HG03064 (cell line): ENCODE data around the gene ASB18.

Experiments used
- ATAC-seq: cut with Tn5 transposase; IDR thresholded peaks from one replicate; pipeline ENCODE4 v1.9.1; 2021; ENCODE audit warnings: low read depth; ENCODE audit not compliant: unreplicated experiment

The ASB18 gene

DNA sequence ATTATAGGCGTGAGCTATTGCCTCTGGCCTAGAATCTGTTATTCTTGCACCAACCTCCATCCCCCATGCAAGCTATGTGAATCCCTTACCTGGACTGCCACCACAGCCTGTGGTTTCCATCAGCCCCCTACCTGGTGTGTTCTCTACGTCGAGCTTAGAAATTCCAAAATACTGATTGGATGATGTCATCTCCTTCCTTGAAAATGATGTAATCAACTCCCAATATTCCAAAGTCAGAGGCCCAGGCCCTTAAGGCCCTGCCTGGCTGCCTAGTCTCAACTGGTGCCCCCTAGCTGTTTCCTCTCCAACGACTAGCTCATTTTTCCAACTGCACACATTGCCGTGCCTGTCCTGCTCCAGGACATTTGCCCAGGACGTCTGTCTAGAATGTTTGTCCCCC, 54.7 kb downstream of the ASB18 start:
- no peak for ATAC-seq

DNA sequence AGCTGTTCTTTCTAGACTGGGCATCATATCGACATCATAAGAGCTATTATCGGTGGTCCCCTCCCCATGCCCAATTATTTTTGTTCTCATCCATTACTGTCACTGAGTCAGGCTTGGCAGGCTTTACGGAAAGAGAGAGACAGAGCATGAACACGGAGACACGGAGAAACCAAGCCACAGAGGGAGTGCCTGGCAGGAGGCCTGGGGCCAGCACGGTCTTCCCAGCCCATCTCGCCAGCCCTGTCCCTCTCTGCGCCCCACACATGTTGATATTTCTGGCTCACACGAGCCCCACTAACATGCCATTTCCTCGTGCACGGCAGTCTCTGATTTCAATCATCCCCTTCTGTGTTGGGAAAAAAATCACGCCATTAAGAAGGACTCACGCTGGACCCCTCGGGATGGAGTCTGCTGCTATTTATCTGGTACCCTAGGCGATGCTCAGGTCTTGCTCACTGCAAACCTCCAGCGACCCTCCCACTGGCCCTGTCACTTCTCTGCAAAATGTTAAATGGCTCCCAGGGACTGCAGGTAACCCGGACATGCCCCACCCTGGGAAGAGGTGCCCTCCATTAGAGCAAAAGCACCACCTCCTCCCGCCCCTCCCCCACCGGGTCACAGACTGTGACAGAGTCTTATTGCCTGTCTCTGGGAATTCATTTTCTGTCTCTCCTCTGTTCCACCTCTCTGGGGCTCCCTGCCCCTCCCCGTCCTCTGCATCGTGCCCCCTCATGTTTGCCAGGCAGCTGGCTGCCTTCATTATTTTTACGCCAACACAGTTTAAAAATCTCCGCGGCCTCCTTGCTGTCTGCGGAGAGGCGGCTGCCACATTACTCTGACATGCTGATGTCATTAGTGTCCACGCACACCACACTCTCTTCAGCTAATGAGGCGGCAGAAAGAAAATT, 55.9 kb downstream of the ASB18 start:
- ATAC-seq: no peak

DNA sequence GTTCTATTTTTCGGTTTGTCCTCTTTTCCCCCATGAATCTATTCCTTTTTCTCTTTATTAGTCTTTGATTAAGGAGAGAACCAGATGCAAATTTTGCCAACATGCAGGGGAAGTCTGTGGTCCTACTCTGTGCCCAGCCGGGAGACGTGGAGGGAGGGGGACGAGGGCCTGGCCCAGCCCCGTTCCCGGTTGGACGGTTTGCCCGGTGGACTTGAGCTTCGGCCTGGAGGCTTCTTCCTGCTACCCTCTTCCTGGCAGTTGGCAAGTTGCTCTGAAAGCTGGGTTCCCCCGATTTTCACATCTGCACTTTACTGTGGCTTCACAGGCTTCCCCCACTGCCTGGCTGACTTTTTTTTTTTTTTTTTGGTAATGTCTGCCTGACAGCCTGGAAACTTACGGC, 56.7 kb downstream of the ASB18 start:
- ATAC-seq: no peak

DNA sequence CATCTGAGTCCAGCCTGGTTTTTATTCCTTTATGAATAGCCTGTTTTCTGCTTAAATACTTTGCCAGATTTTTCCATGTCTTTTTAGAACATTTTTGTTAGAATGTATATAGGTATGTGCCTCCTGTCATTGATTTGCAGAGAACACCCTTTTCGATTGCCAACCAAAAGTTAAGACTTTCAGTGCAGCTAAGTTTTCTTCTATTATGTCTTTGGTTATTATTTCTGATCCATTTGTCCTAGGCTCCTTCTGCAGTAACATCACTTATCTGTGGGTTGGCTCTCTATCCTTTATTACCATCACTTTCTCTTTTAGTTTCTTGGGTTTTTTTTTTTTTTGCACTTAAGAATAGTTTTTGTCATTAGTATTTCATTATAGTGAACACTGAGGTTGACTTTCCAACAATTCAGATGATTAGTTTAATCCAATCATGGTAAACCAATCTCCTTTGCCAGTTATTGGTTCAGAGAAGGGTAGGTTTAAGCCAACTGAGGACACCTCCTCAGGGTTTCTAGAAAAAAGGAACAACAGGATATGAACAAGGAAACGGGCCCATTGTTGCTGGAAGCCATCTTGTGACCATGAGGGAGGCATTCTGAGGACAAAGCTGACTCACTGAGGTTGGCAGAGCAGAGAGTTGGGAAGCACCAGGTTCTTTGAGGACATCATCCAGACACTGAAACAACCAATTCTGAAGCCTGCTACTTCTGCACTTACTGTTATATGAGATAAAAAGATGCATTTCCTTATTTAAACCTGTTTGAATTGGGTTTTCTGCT, 58.1 kb downstream of the ASB18 start:
- ATAC-seq: no peak

DNA sequence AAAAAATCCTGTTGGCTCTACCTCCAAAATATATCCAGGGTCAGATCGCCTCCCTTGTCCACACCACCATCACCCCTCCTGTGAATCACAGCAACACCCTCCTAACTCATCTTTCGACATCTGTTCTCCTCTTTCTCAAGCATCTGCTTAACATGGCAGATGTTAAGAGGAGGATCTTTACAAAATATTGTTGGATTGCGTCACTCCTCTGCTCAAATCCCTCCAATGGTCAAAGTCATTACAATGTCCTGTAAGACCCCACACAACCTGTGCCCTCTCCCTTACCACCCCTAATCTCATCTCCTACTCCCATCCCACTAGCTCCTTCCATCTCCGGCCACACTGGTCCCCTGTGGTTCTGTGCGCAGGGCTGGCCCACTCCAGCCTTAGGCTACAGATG, 59.3 kb downstream of the ASB18 start:
- ATAC-seq: no peak

DNA sequence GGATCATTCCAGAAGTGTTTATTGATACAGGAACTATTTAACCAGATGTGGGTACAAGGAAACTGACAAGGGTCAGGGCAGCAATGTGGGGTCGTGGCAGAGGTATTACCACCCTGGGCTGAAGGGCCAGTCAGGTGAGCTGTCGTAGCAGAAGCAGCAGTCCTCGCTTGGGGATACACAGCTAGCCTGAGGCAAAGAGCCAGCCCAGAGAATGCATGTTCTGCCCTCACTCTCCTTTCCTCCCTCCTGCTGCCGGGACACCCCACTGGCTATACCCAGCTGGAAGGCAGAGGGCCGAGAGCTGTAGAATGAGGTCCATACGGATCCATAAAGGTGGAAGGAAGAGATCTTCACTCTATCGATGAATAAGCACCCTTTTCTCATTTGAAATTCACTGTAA, 63.8 kb downstream of the ASB18 start:
- no peak for ATAC-seq

DNA sequence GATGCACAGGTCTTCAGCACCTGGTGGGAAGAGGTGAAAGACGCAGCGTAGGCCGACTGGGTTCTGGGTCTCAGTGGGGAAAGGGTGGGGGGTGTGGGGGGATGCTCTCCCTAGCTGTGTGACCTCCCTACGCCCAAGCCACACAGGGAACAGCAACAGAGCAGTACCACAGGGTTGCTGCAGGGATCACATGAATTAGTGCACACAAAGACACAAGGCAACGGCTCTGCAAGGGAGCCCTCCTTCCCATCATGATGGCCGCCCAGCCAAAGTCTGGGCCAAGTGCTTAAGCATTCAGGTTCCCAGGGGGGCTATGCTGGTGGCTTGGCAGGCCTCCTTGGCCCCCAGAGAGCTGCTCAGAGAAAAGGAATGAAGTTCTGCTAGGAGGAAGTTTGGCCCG, 67.8 kb downstream of the ASB18 start:
- no peak for ATAC-seq

DNA sequence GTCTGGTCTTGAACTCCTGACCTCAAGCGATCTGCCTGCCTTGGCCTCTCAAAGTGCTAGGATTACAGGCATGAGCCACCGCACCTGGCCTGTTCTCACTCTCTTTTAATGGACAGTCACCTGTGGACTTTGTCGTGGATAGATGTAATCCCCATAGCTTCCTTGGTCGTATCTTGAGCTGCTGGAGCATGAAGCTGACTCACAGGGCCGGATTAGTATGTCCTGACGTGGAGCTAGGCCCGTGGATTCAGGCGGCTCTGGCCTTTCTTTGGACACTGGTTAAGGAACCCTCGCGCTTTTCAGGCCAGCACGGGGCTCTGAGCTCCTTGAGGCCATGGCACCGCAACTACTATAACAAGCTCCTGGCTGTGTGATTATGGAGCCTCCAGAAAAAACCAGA, 68.5 kb downstream of the ASB18 start:
- ATAC-seq: no peak

DNA sequence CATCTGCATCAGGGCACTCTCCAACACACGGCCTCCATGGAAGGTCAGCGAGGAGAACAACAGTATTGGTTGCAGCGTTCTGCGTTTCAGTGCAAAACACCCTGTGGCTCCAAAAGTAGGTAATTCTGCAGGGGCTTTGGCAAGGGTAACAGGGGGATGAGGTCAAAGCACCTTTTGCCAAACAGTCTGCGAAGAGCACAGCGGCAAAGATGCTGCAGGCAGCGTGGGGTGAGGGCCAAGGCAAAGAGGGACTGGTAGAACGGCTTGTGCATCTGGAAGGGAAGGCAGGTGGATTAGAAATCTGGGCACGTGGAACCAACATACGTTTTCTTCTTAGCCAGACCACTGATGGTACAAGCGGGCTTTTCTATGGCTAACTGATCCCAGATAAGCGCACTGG, 69.4 kb downstream of the ASB18 start:
- ATAC-seq: no peak

DNA sequence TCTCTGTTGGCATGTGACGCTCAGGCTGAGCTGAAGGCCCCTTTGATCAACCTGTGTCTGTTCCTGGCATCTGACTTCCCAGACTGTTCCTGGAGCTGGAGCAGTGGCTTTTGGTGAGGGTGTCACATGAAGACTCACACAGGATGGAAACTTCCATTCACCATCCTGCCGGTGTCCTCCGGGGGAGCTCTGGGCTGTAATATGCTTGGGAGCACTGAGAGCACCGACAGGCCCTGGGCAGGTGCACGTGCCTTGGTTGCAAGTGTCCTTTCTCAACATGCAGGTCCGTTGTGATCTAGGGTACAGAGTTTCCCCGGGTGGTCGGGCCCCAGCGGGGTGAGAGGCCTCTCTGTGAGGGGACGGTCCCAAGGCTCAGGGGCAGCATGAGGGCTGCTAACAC, 71.2 kb downstream of the ASB18 start:
- ATAC-seq: no peak

DNA sequence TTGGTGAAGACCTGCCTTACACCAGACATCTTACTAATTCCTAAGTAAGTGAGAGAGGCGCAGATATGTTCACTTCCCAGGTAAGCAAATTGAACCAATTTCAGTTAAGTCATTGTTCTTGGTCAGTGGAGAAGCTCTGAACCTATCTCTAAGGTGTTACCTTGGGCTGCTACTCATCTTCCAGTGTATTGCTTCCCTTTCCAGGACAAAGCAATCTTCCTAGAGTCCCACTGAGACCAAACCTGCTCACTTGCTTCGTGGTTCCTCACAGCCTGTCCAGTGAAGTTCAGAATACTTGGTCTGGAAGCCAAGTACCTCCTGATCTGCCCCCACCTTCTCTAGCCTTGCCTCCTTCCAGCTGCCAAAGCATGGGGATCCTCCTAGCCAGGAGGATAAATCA, 73.5 kb downstream of the ASB18 start:
- no peak for ATAC-seq

DNA sequence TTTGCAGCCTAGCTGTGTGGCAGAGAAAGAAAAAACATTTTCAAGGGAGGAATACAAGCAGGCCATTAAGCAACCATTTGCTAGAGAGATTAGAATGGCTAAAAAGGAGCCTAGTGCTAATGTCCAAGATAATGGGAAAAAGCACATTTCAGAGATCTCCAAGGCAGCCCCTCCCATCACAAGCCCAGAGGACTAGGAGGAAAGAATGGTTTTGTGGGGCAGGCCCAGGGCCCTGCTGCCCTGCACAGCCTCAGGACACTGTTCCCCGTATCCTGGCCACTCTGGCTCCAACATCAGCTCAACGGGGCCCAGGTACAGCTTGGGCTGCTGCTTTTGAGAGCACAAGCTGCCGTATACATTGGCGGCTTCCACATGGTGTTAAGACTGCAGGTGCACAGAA, 79.5 kb downstream of the ASB18 start:
- no peak for ATAC-seq

DNA sequence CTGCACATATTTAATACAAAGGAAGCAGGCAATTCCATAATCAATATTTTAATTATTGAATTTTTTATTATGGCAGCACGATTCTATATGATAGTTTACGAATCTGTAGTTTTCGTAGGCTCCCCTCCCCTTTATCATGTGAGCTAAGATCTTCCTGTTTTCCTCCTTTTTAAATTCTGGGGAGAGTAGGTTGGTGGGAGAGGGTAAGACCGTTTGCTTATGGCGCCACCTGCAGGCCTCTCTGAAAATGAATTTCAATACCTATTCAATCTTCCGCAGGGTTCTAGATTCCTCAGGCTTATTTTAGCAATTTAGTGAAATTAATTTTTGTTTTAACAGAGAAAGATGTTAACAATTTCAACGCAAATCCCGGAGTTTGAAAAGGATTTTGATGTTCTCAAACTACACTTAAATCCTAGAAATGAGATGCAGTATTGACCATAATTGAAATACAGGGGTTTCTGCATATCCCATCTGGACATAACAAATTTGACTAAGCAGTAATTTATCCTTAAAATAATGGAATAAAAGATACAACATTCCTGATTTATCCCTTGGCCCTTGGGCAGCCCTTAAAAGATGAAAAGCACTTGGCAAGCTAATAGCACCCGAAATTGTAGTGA, 83.3 kb downstream of the ASB18 start:
- ATAC-seq: no peak

DNA sequence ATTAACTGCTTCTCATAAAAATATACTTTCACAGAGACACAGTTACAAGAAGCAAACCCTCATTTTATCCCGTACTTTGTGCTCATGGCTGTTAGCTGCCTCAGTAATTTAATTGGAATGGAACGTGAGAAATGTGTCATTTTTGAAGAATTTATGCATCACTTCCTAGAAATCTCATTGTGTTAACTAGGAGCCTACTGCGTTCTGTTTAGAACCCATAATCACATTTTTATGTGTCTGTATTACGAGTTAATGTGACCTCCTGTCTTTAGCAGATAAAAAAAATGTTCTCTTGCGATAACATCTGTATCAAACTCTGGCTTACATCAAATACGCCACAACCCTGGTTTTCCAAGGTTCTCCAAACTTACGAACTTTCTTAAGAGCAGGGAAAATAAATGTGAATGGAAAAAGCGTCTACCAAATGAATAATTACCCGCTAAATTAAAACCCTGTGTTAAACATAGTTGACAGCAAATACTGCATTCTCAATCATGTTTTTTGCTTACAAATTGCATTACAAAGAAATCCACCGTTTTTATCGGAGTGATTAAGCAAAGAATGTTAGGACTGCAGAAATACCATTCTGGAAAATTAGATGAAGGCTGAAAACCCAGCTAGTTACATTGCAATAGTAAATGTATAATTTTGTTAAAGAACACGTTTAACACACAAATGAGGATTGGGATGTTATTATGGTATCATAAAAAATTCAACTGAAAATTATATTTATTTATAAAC, 84.0 kb downstream of the ASB18 start:
- no peak for ATAC-seq

DNA sequence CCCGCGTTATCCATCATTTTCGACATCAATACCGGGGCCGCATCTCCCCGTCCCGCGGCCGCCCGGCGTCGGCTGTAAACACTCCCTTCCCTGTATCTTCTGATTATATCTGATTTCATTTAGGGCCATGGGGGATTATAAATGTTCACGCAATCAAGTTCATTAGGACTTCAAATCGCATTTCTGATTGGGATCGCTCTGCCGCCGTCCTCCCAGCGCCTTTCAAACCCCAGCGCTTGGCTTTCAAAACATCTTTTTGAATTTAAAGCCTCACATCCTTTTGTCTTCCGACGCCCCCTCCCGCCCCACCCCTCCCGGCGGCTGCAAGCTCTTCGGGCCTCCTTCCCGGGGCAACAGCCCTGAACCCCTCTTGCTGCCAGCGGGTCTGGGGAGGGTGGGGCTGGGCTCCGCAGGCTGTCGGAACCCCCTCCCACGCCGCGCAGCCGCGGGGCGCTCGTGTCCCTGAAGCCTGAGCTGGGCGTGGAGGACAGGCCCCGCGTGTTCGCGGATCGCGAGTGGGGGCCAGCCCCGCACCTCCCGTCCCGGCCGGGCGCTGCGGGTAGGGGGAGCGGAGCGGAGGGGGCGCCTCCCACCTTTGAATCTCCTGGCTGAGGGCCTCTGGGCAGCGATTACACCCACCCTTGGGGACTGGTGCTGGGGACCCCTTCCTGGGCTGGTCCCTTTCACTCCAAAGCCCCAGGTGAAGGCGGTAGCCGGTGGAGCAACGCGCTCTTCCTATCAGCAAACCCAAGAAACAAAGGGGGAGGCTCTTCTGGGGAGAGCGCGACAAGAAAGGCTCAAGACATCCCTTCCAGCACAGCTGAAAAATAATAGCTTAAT, 84.8 kb downstream of the ASB18 start:
- ATAC-seq: no peak

DNA sequence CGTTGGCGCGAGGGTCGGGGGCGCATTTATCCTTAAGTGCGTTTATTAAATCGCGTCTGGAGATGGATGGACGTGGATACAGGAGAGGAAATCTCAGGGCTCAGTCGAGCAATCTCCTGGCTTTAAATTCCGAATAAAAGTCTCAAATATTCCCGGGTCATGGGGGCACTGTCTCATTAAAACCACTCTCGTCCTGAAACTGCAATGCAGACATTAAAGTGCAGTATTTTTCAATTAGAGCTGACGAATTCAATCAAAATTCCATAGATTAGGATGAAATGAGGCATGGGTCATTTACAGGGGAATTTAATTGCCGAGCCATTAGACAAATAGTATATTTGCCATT, 85.3 kb downstream of the ASB18 start:
- no peak for ATAC-seq

DNA sequence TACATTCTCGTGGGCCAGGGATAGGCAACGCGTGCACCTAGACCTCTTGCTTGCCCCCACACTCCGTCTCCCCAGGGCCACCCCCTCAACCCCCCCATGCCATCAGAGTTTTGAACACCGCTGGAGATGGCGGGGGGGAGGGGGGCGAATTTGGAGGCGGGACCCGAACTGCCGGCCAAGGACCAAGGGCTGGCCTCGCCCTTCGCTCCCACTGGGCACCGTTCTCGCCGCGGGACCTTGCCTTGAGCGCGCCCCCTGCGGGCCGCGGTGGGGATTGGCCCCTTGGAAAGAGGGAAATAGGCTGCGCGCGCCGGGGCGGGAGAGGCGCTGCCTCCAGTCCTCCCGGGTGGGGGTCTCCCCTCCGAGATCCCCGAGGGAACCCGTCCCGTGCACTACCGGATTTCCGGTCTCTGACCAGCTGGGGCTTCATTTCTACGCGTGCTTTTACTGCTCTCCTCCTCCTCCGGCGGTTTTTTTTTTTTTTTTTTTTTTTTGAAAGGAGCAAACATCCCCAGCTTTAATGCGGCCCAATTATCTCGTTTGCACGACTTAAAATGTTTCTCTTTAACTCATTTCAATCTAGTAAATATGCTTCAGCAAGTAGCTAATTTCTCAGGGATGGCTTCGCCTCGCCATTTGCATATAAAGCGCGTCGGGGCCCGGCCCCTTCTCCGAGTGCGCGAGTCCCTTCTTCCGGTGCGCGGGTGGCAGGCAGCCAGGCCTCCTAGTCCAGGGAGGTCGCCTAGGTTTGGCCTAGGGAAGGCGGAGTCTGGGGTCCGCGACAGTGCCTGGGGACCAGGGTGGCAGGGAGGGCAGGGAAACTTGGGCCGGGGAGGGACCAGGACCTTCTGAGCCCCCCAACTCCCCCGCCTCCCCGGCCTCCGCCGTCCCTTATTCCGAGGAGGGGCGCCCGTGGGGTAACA, 86.0 kb downstream of the ASB18 start:
- ATAC-seq: no peak

DNA sequence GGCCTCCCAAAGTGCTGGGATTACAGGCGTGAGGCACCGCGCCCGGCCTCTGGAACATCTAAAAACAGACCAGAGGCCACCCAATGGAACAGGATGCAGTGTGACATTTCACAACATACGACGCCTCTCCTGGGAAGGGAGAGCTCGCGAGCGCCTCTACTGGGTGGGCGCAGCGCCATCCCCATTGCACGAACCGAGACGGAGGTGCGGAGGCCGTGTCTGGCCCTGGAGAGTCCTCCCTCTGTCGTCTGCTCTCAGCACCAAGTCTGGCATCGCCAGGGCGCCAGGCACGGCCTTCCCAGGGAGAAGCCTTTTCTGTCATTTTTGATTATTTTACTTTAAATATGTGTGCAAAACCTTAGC, 86.6 kb downstream of the ASB18 start:
- ATAC-seq: no peak

DNA sequence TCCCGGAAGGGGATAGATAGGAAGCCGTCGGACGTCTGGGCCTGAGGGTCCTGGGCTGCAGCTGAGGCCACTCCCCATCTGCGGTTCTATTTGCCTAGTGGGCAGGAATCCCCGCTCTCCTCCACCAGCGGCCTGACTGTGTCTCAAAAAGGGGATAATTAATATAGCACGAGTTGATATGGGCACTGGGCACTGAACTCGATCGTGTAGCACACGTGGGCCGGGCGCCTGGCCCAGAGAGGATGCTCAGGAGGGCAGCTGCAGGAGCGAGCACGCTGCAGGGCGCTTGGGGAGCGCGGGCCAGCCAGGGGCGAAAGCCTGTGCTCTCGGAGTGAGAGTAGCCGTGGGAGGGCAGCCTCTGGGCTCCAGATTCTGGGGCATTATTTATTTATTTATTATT, 87.3 kb downstream of the ASB18 start:
- no peak for ATAC-seq
